GM18526 (cell line): ENCODE data around the gene PTGER1.

Source experiments
- POLR2A ChIP-seq: IDR thresholded peaks from 3 replicates; pipeline ENCODE4 v1.6.1; 2011; ENCODE audit not compliant: insufficient read length; ENCODE audit errors: extremely low read depth

PTGER1 gene

GRCh38 chr19:14507704-14508542 is 32.8 kb upstream of the PTGER1 start:
- TF ChIP-seq POLR2A, result no peak

DNA sequence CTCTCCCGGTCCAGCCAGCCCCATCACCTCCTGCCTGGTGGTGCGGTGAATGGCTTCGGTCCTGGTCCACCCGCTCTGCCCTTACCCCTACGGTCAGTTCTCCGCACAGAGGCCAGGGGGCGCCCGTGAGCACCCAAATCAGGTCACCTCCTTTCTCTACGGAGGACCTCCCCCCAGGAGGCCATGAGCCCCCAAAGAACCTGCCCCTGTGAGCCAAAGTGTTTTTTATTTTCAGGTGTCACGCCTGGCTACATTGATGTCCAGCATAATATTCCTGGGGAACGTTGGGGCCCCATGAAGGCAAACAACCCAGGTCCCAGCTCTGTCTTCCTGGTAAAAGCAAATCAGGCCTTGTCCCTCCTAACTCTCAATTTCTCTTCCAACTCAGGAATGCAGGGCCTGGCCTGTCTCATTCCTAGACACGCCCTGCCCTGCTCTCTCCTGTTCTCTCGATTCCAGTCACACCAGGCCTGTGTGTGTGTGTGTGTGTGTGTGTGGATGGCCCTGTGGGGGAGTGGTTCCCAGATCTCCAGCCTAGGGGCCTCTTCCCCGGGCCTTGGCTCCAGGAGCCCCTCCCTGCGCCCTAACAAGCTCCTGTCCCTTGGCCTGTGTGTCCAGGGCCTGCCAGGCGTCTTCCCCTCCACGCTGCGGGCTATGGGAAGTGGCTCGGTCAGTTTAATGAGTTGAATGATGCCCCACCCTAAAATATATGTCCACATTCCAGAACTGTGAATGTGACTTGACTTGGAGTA is 30.5 kb upstream of the PTGER1 start:
- no peak for TF ChIP-seq POLR2A

DNA sequence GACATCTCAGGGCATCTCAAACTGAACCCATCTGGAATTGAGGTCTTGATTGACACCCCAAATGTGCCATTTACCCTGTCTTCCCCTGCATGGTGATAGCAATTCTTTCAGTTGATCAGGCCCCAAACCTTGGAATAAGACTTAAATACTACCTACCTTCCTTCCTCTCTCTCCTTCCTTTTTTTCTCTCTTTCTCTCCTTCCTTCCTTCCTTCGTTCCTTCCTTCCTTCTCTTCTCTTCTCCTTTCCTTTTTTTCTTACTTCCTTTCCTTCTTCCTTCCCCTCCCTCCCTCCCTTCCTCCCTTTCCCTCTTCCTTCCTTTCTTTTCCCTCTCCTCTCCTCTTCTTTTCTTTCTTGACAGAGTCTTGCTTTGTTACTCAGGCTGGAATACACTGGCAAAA is 28.1 kb upstream of the PTGER1 start:
- TF ChIP-seq POLR2A, result no peak

GRCh38 chr19:14502334-14503092 is 27.4 kb upstream of the PTGER1 start:
- TF ChIP-seq POLR2A, result no peak

DNA sequence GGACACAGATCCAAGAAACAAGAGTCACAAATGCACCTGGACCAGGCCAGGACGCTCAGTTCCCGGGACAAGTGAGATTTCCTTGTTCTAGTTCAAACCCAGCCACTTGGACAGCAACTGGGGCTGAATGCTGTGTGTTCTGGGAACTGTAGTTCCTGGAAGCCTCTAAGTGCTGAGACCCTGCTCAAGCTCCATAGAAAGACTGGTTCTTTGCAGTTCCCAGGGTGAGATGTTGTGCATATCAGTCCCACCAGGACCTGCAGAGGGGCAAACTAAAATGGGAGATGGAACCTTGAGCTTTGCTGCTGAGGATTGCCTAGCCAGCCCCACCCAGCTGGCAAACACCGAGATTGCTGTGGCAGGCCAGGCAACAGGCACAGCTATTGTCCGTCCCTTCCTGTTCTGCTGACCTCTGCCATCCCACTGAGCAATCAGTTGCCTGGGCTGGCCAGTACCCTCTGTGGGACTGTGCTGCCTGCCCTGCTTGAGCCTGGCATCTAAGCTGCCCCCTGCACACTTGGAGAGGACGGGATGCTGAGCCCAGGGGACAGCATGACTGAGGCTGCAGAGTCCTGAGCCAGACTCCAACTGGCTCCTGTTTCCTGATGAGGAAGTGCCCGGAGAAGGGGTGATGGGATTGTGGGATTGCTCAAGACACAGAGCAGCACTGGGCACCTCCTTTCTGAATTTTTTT is 22.2 kb upstream of the PTGER1 start:
- no peak for TF ChIP-seq POLR2A

- TF ChIP-seq POLR2A, result no peak
Measured at GRCh38 chr19:14496834-14497227, 21.7 kb upstream of the PTGER1 start.

GRCh38 chr19:14496029-14496833 is 21.1 kb upstream of the PTGER1 start, which contains the start of gene GIPC1:
TSS of gene GIPC1 (minus strand) at chr19:14496127. CDS start at chr19:14482976, 13,151 bp downstream.
- TF ChIP-seq POLR2A, result no peak

- no peak for TF ChIP-seq POLR2A
Measured at GRCh38 chr19:14495672-14496028, 20.5 kb upstream of the PTGER1 start.

DNA sequence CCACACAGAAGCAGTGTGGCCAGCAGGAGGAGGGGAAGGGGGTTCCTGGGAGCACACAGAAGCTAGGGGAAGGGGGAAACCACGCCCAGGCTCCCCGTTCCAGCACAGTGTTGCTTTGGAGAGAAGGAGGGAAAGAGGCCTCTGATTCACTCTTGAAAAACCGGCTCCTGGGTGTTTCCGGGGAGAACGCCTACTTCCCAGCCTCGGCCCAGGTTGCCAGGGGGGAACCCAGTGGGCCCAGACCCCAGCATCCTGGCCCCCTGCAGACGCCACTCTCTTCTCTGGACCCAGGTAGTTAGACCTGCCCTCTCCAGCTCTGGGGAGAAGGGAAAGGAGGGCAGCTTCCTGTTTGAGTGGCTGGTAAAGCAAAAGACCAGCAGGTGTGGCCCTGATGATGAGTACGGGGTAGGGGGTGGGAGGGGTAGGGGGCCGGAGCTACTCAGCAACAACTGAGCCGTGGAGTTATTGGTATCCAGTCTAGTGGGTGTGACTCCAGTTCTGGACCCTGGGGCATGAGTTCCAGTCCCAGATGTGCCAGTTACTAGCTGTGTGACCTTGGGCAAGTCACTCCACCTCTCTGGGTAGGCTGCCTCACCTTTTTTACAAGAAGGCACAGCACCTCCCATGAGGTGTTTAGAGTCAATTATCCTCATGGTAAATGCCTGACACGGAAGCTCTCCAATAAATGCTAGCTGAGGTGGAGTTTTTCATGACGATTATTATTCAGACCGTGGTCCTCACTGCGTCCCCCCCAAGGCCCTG is 19.9 kb upstream of the PTGER1 start:
- TF ChIP-seq POLR2A, result no peak

DNA sequence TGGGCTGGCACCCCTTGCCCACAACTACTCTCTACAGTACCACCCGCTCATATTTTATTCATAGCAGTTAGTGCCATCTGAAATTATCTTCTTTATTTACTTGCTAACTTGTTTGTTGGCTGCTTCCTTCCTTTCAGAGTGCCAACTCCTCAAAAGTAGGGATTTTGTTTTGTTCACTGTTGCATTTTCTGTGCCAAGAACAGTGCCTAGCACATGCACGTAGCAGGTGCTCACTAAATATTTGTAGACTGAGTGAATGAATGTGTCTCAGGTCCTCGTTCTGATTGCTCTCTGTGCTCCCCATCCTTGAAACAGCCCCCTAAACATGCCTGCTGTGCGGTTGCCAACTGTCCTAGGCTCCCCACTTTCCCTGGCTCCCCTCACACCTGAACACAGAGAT is 19.3 kb upstream of the PTGER1 start:
- TF ChIP-seq POLR2A, result no peak

DNA sequence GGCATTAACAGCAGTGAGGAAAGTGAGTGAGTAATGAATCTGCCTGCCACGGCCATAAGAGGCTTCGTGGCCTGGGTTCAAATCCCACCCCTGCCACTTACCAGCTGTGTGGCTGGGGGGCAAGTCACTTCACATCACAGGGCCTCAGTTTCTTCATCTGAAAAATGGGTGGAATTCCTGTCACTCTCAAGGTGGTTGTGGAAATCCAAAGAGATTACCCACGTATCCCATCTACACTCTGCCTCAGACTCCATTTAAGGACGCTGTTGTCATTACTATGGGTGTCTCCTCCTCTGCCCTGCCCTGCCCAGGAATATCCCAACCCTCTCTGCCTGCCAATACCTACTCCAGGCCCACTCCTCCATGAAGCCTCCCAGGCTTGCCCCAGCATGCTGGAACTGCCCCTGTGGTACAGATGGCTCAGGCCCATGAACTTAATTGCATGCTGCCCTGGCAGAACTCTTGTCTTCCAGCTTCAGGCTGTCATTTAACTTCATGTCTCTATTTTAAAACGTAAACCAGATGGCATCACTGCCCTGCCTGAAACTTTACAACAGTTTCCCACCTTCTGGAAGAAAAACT is 17.7 kb upstream of the PTGER1 start:
- TF ChIP-seq POLR2A, result no peak

DNA sequence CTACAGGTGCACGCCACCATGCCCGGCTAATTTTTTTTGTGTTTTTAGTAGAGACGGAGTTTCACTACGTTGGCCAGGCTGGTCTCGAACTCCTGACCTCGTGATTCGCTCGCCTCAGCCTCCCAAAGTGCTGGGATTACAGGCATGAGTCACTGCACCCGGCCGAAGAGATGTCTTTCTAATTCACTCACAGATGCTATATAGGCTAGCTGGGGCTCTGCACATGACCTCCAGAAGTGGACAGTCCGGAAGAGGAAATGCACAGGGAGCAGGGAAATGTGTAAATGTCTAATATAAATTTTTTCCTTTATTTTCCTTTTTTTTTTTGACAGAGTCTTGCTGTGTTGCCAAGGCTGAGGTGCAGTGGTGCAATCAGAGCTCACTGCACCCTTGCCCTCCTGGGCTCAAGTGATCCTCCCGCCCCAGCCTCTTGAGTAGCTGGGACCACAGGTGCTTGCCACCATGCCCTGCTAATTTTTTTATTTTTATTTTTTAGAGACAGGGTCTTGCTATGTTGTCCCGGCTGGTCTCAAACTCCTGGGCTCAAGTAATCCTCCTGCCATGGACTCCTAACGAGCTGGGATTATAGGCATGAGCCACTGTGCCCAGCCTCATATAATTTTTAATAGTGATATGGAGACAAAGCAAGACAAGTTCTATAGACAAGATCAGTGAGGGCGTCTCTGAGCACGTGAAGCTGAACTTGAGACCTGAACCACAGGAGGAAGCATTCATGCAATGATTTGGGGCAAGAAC is 12.4 kb upstream of the PTGER1 start:
- TF ChIP-seq POLR2A, result no peak
